ENCODE measurements around the gene CD38.

- TF ChIP-seq CTCF (IDR thresholded peaks at IDR 0.05) (no peak), POLR2A (IDR thresholded peaks at IDR 0.05) (no peak)
Measured at GRCh38 chr4:15738877-15739276, 39.3 kb upstream of the CD38 start.

Data from tibial nerve (tissue), 3 donors.